ENCODE results near the gene LIMCH1. TPM values are rescaled to one million over a fixed set of nuclear protein-coding genes. Genes with fewer than 3 reads are reported as not detected.

Gene LIMCH1
- total and polyA plus RNA-seq, 2 of the 8 experiments (the other 6 are each of a cell fraction or from before 2014, with no cell fraction given), result 2.7 to 3.0 TPM

GRCh38 chr4:41638866-41639265 is 100.9 kb downstream of the LIMCH1 start:
- Histone ChIP-seq H3K18ac (ENCODE audit: extremely low read depth, low read length) (no peak overlapping the region), H3K4me2 (ENCODE audit: insufficient read depth in 1 of 2, low read depth in 2 of 2, low read length in 2 of 2) (no peak overlapping the region)
- no peak for FAIRE-seq
- TF ChIP-seq CHD1 (IDR thresholded peaks at IDR 0.05; ENCODE audit: low read depth, low read length) (no peak), SUZ12 (IDR thresholded peaks at IDR 0.05; ENCODE audit: low read length) (no peak), TEAD4 (IDR thresholded peaks at IDR 0.05; ENCODE audit: low read depth, low read length) (no peak), SRF (IDR thresholded peaks at IDR 0.05; ENCODE audit: low read depth, low read length) (no peak), YY1 (IDR thresholded peaks at IDR 0.05; ENCODE audit: low read depth, low read length) (no peak), SIX5 (IDR thresholded peaks at IDR 0.05; ENCODE audit: low read depth, low read length) (no peak), CTBP2 (IDR thresholded peaks at IDR 0.05; ENCODE audit: borderline replicate concordance, insufficient read depth, insufficient read length, low read length) (no peak), EGR1 (IDR thresholded peaks at IDR 0.05; ENCODE audit: borderline replicate concordance, low read depth, low read length) (no peak), SP1 (IDR thresholded peaks at IDR 0.05; ENCODE audit: low read depth, low read length) (no peak), HDAC6 (IDR thresholded peaks at IDR 0.05; ENCODE audit: low read depth, low read length) (no peak), KDM5A (IDR thresholded peaks at IDR 0.05; ENCODE audit: low read length) (no peak), KDM4A (IDR thresholded peaks at IDR 0.05; ENCODE audit: low read depth, low read length, severe bottlenecking) (no peak), ASH2L (IDR thresholded peaks at IDR 0.05; ENCODE audit: low read length) (no peak), BRCA1 (IDR thresholded peaks at IDR 0.05; ENCODE audit: low read depth, low read length) (no peak)

More at GRCh38 chr4:41638866-41639265, 100.9 kb downstream of the LIMCH1 start:
- no peaks in the 10 kb centered on the region for H3K23me2 ChIP-seq (ENCODE audit: low read depth, low read length)
- ChIA-PET CTCF (ENCODE audit: partially characterized antibody) (interaction anchor here (1.1 kb wide), 1 partner anchor 277 kb away, joined by 3 read pairs; no protein-coding TSS in a partner anchor), POLR2A (ENCODE audit: partially characterized antibody) (interaction anchor here (2.3 kb wide), 1 partner anchor 378 kb away, joined by 6 read pairs; no protein-coding TSS in a partner anchor)
- H3K27ac ChIP-seq (ENCODE audit: low read depth, low read length), result no peak overlapping the region
- H2BK12ac ChIP-seq (ENCODE audit: low read depth, low read length), result no peak overlapping the region
- no peak overlapping the region for H2BK120ac ChIP-seq (replicated peaks; ENCODE audit: low read depth, low read length)
- 92% methylated on average over 4 of the region's 4 CpGs; no CpG with 5 or more reads in 1 of the 2 experiments for WGBS, 2 experiments (ENCODE audit: extremely low coverage in 1 of 2, insufficient coverage in 1 of 2, insufficient read length in 1 of 2, insufficient replicate concordance in 2 of 2, low coverage in 1 of 2, low lambda C conversion rate in 2 of 2, missing lambda C conversion rate in 1 of 2)
- H3K36me3 ChIP-seq (ENCODE audit: control insufficient read depth in 2 of 4, insufficient read depth in 4 of 4, low read length in 3 of 4), result no peaks in the 10 kb centered on the region
- H3K4me3 ChIP-seq (ENCODE audit: extremely low read depth in 1 of 4, insufficient read depth in 2 of 4, low read depth in 3 of 4, low read length in 4 of 4), result no peak overlapping the region
- H3K14ac ChIP-seq (ENCODE audit: insufficient read length), result no peak overlapping the region
- no peak overlapping the region for H2AK5ac ChIP-seq (ENCODE audit: low read depth, low read length)
- no peak overlapping the region for H2BK5ac ChIP-seq (ENCODE audit: low read depth, low read length)
- no peak overlapping the region for H4K91ac ChIP-seq (replicated peaks; ENCODE audit: insufficient read length, low read length)
- H4K20me1 ChIP-seq (replicated peaks in 1 of 2; ENCODE audit: control insufficient read depth in 1 of 2, insufficient read depth in 2 of 2, low read length in 2 of 2), result no peaks in the 10 kb centered on the region
- H3K9me3 ChIP-seq (ENCODE audit: insufficient read depth in 2 of 2, low read depth in 1 of 2, low read length in 1 of 2), result no peaks in the 10 kb centered on the region
- no peak overlapping the region for H3K4ac ChIP-seq (replicated peaks; ENCODE audit: insufficient read length, low read depth, low read length)
- H3K79me2 ChIP-seq (ENCODE audit: control insufficient read depth in 1 of 2, insufficient read depth in 2 of 2, low read length in 2 of 2), result no peaks in the 10 kb centered on the region
- H3K56ac ChIP-seq (replicated peaks; ENCODE audit: insufficient read length, low read depth, low read length), result no peak overlapping the region
- no peak overlapping the region for H4K8ac ChIP-seq (ENCODE audit: extremely low read depth, insufficient read depth, low read length)
- H3K4me1 ChIP-seq (replicated peaks in 1 of 4; ENCODE audit: control insufficient read depth in 3 of 4, insufficient read depth in 4 of 4, low read length in 3 of 4), result peaks cover 0 to 3% (median 2%) of the 10 kb centered on the region in 4 experiments; a peak in 3 of 7 replicates
- peaks cover 0 to 2% (median 0%) of the 10 kb centered on the region in 4 experiments; a peak in 1 of 7 replicates for H3K27me3 ChIP-seq (replicated peaks in 1 of 4; ENCODE audit: control insufficient read depth in 3 of 4, extremely low read depth in 1 of 4, insufficient read depth in 3 of 4, low read length in 3 of 4)
- H2AFZ ChIP-seq (ENCODE audit: low read length), result no peak overlapping the region
- no peak overlapping the region for H4K5ac ChIP-seq (ENCODE audit: insufficient read length, low read depth, low read length)
- no peak overlapping the region for H2BK20ac ChIP-seq (ENCODE audit: low read length)
- DNase-seq (ENCODE audit: low read depth in 1 of 2, low spot score in 2 of 2), result no peak
- H3K9ac ChIP-seq (replicated peaks in 1 of 4; ENCODE audit: extremely low read depth in 1 of 4, low read depth in 3 of 4, low read length in 3 of 4), result no peak overlapping the region
- no peaks in the 10 kb centered on the region for H3K79me1 ChIP-seq (ENCODE audit: low read depth, low read length)
- no peak overlapping the region for H3K23ac ChIP-seq (ENCODE audit: insufficient read length)
- H2BK15ac ChIP-seq (ENCODE audit: low read length), result no peak overlapping the region
